GM11168 (cell line): Measurements from ENCODE around the gene TCP11L2.

Source experiments
- in situ Hi-C: fragments of 300-500 bp; cut with MboI; formaldehyde crosslinking; loops from one replicate; pipeline ENCODE4 v1.12.0; 2022; ENCODE audit warnings: low sequenced_read_pairs; ENCODE audit not compliant: unreplicated experiment

The TCP11L2 gene

GRCh38 chr12:106302401-106303201 is at the start of gene TCP11L2:
Gene TCP11L2 (plus strand): TSS chr12:106302733. CDS start chr12:106311076, 8,343 bp downstream.
- in situ Hi-C loops: no loop called here

DNA sequence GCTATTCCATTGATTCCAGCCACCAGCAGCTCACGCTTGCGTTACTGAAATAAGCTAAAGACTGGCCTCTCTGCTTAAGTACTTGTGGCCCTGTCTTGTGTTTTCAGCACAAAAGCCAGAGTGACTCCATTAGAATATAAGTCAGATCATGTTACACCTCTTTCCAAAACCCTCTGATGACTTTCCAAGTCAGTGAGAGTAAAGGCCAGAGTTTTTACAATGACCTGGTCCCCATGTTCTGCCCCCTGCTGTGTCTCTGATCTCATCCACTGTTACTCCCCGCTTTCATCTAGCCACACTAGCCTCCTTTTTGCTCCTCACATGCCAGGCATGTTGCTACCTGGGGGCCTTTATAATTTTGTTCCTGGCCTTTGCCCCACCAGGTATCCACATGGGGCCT is 47.8 kb upstream of the TCP11L2 start:
- in situ Hi-C loops: no loop called here

GRCh38 chr12:106255493-106255892 is 47.0 kb upstream of the TCP11L2 start:
- in situ Hi-C loops: no loop called here

DNA sequence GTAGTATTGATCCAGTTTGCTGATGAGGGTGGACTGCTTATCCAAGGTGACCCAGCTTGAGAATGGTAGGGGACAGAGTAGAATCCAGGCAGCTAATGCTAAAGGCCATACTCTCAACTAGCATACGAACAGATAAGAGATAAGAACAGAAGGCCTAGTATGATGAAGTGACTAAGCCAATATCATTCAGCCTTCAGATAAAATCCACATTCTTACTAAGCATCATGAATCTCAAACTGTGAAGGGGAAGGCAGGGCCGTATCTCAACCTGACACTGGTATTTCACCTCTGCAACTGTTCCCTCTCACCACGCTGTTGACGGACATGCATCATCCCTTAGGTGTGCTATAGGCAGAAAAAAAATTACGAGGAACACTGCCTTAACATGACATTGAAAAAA is 46.6 kb upstream of the TCP11L2 start:
- in situ Hi-C loops: no loop called here

DNA sequence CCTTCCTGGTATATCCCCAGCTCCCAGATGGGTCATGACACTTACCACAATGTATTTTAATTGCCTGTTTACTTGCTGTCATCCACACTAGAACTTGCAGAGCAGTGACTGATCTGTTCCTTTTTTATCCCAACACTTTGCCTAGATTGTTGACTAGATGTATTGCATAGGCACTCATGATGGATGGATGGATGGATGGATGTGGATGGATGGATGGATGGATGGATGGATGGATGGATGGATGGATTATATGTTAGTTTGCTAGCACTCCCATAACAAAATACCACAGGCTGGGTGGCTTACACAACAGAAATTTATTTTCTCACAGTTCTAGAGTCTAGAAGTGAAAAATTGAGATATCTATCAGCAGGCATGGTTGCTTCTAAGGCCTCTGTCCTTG is 46.0 kb upstream of the TCP11L2 start:
- in situ Hi-C loops: no loop called here

DNA sequence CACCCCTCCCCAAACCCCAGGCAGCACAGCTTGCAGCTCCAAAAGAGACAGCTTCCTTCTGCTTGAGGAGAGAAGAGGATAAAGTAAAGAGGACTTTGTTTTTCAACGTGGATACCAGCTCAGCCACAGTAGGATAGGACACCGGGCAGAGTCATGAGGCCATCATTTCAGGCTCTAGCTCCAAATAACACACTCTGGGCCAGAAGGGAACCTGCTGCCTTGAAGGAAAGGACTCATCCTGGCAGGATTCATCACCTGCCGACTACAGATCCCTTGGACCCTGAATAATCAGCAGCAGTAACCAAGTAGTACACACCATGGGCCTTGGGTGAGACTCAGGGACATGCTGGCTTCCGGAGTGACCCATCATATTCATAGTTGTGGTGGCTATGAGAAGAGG is 44.3 kb upstream of the TCP11L2 start:
- in situ Hi-C loops: no loop called here

GRCh38 chr12:106258935-106259334 is 43.6 kb upstream of the TCP11L2 start:
- in situ Hi-C loops: no loop called here

DNA sequence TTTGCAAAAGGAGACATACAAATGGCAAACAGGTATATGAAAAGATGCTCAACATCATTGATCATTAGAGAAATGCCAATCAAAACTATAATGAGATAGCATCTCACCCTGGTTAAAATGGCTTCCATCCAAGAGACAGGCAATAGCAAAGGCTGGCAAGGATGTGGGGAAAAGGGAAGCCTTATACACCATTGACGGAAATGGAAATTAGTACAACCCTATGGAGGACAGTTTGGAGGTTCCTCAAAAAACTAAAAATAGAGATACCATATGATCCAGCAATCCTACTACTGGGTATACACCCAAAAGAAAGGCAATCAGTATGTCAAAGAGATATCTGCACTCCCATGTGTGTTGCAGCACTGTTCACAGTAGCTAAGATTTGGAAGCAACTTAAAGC is 37.4 kb upstream of the TCP11L2 start:
- in situ Hi-C loops: no loop called here

DNA sequence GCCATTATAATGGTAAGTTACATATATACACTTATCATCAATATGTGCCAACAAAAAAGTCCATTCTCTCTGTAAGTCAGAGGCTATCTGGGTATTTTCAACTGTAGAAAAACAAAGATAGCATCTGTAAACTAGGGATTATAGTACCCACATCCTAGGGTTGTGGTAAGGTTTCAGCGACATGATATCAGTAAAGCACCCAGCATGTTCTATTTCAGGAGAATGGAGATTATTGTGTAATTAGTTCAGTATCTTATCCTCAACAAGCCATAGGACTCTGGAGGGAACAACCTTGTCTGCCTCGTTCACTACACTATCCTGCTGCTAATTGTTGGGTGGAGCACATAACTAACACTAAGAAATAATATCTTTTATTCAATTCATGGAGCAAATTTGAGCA is 35.0 kb upstream of the TCP11L2 start:
- in situ Hi-C loops: no loop called here

- in situ Hi-C loops: no loop called here
These were observed 33.3 kb upstream of the TCP11L2 start for GRCh38 chr12:106269150-106269771.

DNA sequence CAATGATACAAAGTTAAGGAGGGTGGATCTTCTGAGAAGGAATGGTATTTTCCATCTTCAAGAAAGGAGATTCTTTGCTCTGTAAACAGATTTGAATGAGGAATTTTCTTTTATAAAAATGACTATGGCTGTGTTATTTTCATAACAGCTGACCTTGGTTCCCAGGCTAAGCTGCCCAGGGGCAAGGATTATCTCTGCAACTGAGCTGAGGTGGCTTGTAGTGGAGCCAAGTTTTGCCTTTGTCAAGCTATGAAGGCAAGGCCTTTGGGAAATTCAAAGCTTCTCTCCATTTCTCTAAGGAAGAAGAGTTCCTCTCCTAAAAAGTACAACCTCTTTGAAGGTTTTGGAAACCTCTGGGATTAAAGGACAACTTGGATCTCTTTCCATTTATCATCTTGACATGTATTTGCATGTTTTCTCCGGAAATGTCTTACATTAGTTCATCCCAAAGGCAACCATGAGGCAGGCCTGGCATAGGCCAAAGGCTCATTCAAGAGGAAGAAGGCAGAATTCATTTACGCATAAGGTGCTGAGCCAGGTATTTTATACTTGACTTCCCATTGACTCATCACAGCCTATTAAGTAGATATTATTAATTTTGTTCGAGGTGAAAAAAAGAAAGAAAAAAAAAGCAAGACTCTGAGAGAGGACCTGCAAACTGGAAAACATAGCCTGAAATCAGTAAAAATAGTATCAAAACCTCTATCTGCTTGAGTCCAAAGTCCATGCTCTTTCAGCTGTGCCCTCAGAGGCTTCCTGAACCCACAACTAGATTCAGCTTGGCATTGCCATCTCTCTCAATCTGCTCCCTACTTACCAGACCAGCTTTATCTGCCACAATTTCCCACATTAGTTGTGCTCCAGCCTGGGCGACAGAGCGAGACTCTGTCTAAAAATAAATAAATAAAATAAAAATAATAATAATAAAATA is 30.7 kb upstream of the TCP11L2 start:
- in situ Hi-C loops: no loop called here

GRCh38 chr12:106273491-106273890 is 29.0 kb upstream of the TCP11L2 start:
- in situ Hi-C loops: no loop called here

- in situ Hi-C loops: no loop called here
These were observed 28.5 kb upstream of the TCP11L2 start for GRCh38 chr12:106274012-106274411.

DNA sequence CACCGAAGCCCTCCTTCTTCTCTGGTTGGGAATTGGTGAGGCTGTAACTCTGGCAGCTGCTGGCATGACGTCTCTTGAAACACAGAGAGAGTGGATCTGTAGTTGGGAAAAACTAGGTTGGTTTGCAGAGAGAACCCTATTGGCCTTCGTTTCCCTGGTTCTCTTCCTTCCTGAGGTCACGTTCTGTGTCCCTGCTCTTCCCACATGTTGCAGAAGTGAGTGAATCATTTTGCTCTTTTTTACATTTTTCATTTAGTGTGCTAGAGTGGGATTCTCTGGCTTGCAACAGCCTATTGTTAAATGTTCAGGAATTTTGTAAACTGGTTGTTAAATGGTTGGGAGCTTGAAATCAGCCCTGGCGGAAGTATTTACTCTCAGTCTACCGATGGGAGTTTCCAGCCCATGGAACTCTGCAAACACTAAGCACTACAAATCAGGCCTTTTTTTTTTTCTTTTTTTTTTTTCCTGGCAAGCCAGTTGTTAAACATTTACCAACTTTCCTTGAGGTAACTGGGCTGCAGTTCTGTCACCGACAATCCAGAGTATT is 27.9 kb upstream of the TCP11L2 start:
- in situ Hi-C loops: no loop called here

- in situ Hi-C loops: no loop called here
These were observed 27.1 kb upstream of the TCP11L2 start for GRCh38 chr12:106275458-106275857.

DNA sequence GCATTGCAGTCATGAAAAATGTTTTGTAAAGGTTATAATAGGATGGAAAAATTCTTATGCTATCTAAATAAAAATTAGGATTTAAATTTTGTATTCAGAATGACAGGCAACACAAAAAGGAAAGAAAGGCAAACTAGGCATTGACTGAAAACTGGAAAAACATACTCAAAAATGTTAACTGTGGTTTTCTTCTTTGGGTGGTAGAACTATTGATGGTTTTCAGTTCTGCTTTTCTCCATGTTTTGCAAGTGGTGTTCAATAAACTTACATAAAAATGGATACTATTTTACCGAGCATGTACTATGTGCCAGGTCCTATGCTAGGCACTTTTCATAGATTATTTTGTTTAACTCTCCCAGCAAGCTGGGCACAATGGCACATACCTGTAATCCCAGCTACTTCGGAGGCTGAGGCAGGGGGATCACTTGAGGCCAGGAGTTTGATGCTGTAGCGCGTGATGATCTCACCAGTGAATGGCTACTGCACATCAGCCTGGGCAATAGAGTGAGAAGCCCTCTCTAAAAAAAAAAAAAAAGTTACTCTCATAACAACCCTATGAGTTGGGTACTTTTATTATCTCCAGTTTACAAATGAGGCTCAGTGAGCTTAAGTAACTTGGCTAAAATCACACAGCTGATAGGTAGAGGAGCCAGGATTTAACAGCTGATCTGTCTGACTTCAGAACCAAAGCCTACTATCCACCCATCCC is 26.3 kb upstream of the TCP11L2 start:
- in situ Hi-C loops: no loop called here

DNA sequence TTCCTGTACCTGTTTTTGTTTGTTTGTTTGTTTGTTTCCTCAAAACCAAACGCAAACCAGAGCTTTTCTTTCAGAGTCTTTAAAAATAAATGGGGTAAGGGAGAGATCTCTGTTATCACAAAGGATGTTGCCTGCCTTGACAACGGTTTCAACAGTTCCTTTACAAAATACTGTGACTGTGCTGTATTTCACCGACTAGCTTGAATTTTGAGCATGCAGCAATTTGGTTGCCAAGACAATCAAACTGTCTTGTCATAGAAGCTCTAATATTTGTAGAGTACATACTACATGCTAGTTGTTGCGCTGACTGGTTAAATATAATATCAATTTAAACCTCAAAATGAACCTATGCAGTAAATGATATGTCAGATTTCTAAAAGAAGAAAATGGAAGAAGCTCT is 22.4 kb upstream of the TCP11L2 start:
- in situ Hi-C loops: loop anchor here (5.0 kb wide), 1 partner anchor 53 kb away; no protein-coding TSS in a partner anchor

- in situ Hi-C loops: loop anchor here (5.0 kb wide), 1 partner anchor 54 kb away; no protein-coding TSS in a partner anchor
These were observed 21.3 kb upstream of the TCP11L2 start for GRCh38 chr12:106281056-106281782.

DNA sequence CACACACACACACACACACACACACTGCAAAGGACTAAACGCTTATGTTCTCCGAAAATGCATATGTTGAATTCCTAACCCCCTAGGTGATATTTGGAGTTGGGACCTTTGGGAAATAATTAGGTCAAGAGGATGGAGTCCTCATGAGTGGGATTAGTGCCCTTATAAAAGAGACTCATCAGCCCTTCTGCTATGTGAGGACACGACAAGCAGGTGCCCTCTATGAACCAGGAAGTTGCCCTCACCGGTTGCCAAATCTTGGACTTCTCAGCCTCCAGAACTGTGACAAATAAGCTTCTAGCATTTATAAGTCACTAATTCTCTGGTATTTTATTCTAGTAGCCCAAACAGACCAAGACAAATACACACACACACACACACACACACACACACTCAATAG is 20.7 kb upstream of the TCP11L2 start:
- in situ Hi-C loops: loop anchor here (5.0 kb wide), 1 partner anchor 55 kb away; no protein-coding TSS in a partner anchor
